ENCODE data around the gene AVP.

- TF ChIP-seq CTCF (IDR thresholded peaks at IDR 0.05): no peak
- TF ChIP-seq POLR2A (IDR thresholded peaks at IDR 0.05): no peak
- peak; percentile 45 to 89 (median 80) for TF ChIP-seq POLR2AphosphoS5 (IDR thresholded peaks at IDR 0.05)
- no peak for TF ChIP-seq EP300 (IDR thresholded peaks at IDR 0.05)
Observed at GRCh38 chr20:3045816-3046676, 38.5 kb downstream of the AVP start, which contains the start of gene MRPS26.

All from stomach (tissue), 4 donors.